ENCODE data around the gene SIGLEC15. TPM values are rescaled to one million over a fixed set of nuclear protein-coding genes. Genes with fewer than 3 reads are reported as not detected.

SIGLEC15 gene
- total RNA-seq, 4 donors from 2014 or later, result 0.16 to 1.4 (median 0.71) TPM

GRCh38 chr18:45891806-45892205 lies 66.3 kb downstream of the SIGLEC15 start:
- no peak for TF ChIP-seq CTCF (IDR thresholded peaks at IDR 0.05; ENCODE audit: low read depth)

Small RNAs within 50 kb of the gene (small RNA-seq; reads per million reads assigned to genes)
- not detected for gene AC087685.1

Other genes starting within 250 kb of the SIGLEC15 start
- gene SLC14A2, start 210.2 kb upstream of the SIGLEC15 start, total RNA-seq, result 1 to 10 TPM in 2 of 4 donors, under 1 TPM in 1, not detected in 1; 0.88 to 1.5 (median 1.1) TPM
- gene SLC14A1, start 101.5 kb upstream of the SIGLEC15 start, total RNA-seq, result 1 to 10 TPM in 1 of 4 donors, under 1 TPM in 2, not detected in 1; 0.19 to 9.8 (median 0.85) TPM
- 10 to 100 TPM; 31.3 to 43.8 (median 36.8) TPM for gene EPG5, start 141.7 kb downstream of the SIGLEC15 start, total RNA-seq
- 1 to 10 TPM; 6.4 to 9.0 (median 8.0) TPM for gene PSTPIP2, start 246.6 kb downstream of the SIGLEC15 start, total RNA-seq

Data from subcutaneous adipose tissue (tissue), 4 donors.